Brain microvascular endothelial cell (primary cell): ENCODE data around the gene ZNF488.

ENCODE experiments used
- DNase-seq: peaks from one replicate; pipeline ENCODE4 v3.0.0-alpha.2; 2020
- H3K27ac ChIP-seq: fragments of 250-450 bp; sonication (Bioruptor Pico); 2 replicates; pipeline ENCODE4 v1.5.1; 2020; ENCODE audit warnings: mild to moderate bottlenecking, moderate library complexity
- H3K27me3 ChIP-seq: fragments of 250-450 bp; sonication (Bioruptor Pico); replicated peaks from 2 replicates; pipeline ENCODE4 v1.5.1; 2020; ENCODE audit warnings: mild to moderate bottlenecking
- H3K36me3 ChIP-seq: fragments of 250-450 bp; sonication (Bioruptor Pico); replicated peaks from 2 replicates; pipeline ENCODE4 v1.5.1; 2020; ENCODE audit warnings: mild to moderate bottlenecking
- H3K4me3 ChIP-seq: 2 replicates; pipeline ENCODE4 v1.5.1; 2011; ENCODE audit warnings: low read depth, mild to moderate bottlenecking, control low read depth, low read length, moderate library complexity
- CTCF ChIP-seq: IDR thresholded peaks from 2 replicates; pipeline ENCODE4 v1.5.1; 2011; ENCODE audit warnings: low read depth, mild to moderate bottlenecking, moderate library complexity, low read length, control low read depth, inconsistent platforms; ENCODE audit errors: missing control alignments
- in situ Hi-C: cut with HindIII; loops from 2 replicates; pipeline ENCODE4 v1.10.0; 2017; ENCODE audit warnings: low sequenced_read_pairs, low pct_ligation_motif_present

The ZNF488 gene

GRCh38 chr10:47337310-47337709 is 46.8 kb downstream of the ZNF488 start:
- no peaks in the 10 kb centered on the region for H3K27me3 ChIP-seq
- no peak for TF ChIP-seq CTCF
- no peak overlapping the region for H3K4me3 ChIP-seq
- in situ Hi-C loops, result no loop called here
- H3K36me3 ChIP-seq, result no peaks in the 10 kb centered on the region
- DNase-seq, result no peak
- H3K27ac ChIP-seq, result no peak overlapping the region

DNA sequence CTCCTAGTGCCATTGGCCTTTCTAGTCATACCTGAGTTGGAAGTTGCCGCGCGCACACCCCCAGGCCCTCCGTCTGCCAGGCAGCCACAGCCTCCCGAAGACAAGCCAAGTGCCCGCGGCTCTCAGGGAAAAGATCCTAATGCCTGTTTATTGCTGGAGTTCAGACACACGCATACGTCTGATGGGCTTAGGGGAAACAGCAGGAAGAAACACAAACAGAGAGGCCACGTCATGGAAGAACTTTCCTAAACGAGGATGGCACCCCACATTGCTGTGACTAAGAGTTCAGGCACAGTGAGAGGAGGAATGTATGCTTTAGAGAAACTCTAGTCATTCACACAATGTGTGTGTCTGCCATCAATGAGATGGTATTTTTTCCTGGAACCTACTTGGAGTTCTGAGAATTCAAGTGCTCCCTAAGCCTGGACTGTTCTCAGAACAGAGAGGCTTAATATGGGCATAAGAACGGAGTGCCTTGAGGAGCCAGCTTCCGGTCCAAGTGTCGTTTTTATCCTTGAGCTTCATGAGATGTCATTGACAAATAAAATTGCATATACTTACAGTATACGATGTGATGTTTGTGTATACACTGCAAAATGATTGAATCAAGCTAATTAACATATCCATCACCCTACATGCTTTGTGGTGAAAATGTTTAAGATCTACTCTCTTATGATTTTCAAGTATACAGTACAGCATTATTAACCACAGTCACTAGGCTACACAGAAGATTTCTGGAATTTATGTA is 47.5 kb downstream of the ZNF488 start:
- Histone ChIP-seq H3K27ac (no peak overlapping the region), H3K27me3 (no peaks in the 10 kb centered on the region), H3K36me3 (no peaks in the 10 kb centered on the region), H3K4me3 (no peak overlapping the region)
- no peak for TF ChIP-seq CTCF
- in situ Hi-C loops, result no loop called here
- peak; percentile 65 for DNase-seq

DNA sequence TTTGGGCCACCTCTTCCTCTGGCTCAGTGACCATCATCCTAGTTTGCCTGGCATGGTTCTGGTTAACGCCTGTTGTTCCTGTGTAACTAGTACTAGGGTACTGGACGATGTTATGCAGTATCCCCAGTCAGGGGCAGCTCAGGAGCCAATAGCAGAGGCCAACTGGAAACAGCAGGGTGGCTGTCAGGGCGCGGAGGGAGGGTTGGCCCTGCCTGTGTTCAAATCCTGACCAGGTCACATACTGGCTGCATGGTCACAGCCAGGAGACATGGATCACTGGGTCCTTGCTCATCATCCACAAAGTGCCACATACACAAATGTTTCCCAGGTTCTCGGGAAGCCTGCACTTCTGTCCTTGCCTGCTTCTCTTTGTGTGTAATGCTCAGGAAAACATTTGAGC is 48.2 kb downstream of the ZNF488 start:
- no peak for DNase-seq
- H3K36me3 ChIP-seq, result no peaks in the 10 kb centered on the region
- no peak for TF ChIP-seq CTCF
- no peak overlapping the region for H3K27ac ChIP-seq
- no peak overlapping the region for H3K4me3 ChIP-seq
- in situ Hi-C loops, result no loop called here
- no peaks in the 10 kb centered on the region for H3K27me3 ChIP-seq

DNA sequence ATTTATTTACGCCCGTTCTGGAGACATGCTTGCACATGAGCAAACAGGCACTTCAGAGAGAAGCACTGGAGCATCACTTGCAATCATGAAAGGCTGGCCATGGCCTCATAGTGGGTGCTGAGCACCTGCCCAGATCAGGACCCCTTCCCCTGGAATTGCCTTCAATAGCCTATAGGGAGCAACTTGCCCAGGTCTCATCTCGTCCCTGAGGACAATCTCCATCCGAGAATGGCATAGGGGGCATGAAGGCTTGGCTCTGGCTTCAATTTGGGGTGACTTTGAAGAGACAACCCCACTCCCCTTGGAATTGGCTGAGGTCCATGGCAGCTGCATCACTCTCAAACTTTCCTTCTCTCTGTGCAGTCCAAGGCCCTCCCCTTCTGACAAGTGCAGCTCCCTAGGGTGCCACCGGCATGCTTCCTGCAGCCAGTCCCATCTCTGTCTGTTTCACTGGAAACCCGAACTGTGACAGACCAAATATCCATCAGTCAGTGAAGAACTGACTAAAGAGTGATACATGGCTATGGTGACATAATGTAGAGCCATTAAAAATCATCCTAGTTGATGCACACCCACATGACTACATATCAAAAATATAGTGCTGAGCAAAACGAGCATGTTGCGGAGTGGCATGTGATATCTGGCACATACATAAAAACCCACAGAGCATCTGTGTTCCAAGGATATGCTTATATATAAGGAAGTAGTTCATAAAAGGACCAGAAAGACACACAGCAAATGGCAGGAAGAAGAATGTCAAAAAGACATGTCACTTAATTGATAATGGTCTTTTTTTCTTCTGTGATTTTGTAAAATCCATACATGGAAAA is 49.4 kb downstream of the ZNF488 start:
- no peak for TF ChIP-seq CTCF

DNA sequence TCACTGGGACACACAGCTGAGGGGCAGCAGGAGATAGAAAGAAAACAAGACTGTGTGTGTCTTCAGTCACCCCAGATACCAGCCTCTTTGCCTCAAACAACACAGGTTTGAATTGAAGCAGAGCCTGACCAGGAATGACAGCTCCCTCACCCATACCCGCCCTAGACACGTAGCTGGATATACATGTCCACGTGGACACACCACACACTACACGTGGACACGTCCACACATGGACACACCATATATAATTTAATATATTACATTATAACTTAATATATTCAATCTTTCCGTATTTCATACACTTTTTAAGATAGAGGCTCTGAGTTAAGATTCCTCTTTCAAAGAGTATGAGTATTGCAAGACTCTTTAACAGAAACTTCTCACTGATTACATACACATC is 50.6 kb downstream of the ZNF488 start:
- H3K36me3 ChIP-seq, result no peaks in the 10 kb centered on the region
- no peak overlapping the region for H3K4me3 ChIP-seq
- no peak for DNase-seq
- TF ChIP-seq CTCF, result no peak
- H3K27me3 ChIP-seq, result no peaks in the 10 kb centered on the region
- in situ Hi-C loops, result no loop called here
- no peak overlapping the region for H3K27ac ChIP-seq

More for the DNA sequence above, 49.4 kb downstream of the ZNF488 start:
- no peak overlapping the region for H3K4me3 ChIP-seq
- no peak for DNase-seq
- in situ Hi-C loops, result no loop called here
- no peak overlapping the region for H3K27ac ChIP-seq
- no peaks in the 10 kb centered on the region for H3K36me3 ChIP-seq
- H3K27me3 ChIP-seq, result no peaks in the 10 kb centered on the region
